ENCODE data around the gene ABI3BP. TPM values are rescaled to one million over a fixed set of nuclear protein-coding genes. Genes with fewer than 3 reads are reported as not detected.

Gene ABI3BP
- total RNA-seq, 1 experiment from 2014 or later = 0.28 TPM

- Histone ChIP-seq H3K14ac (ENCODE audit: insufficient read depth, low read length) (no peak overlapping the region), H2AFZ (ENCODE audit: low read length) (no peak overlapping the region), H2BK15ac (ENCODE audit: low read depth, low read length) (no peak overlapping the region), H3K4me2 (ENCODE audit: insufficient read depth, insufficient read length, low read length) (no peak overlapping the region), H3K23ac (ENCODE audit: insufficient read length, low read depth, low read length) (no peak overlapping the region), H3K4me1 (ENCODE audit: insufficient read depth, low read length) (no peaks in the 10 kb centered on the region; the same call in 1 of the 2 replicates), H2AK5ac (ENCODE audit: insufficient read length, low read length) (no peak overlapping the region), H3K56ac (ENCODE audit: insufficient read length, low read depth, low read length) (no peak overlapping the region), H3K79me2 (ENCODE audit: insufficient read depth, low read length) (no peaks in the 10 kb centered on the region), H4K91ac (ENCODE audit: insufficient read length, low read depth, low read length) (no peak overlapping the region), H4K20me1 (ENCODE audit: control insufficient read depth, insufficient read depth, insufficient read length) (no peaks in the 10 kb centered on the region), H3K79me1 (ENCODE audit: insufficient read depth, low read depth, low read length, poor library complexity, severe bottlenecking) (no peaks in the 10 kb centered on the region), H3K18ac (ENCODE audit: insufficient read length, low read depth, low read length) (no peak overlapping the region), H2BK120ac (ENCODE audit: low read depth, low read length, poor library complexity, severe bottlenecking) (no peak overlapping the region), H3K23me2 (ENCODE audit: insufficient read length, low read depth, low read length, poor library complexity, severe bottlenecking) (no peaks in the 10 kb centered on the region), H4K8ac (replicated peaks; ENCODE audit: insufficient read length, low read depth, low read length) (no peak overlapping the region), H3K9ac (ENCODE audit: extremely low read depth, insufficient read length, low read length) (no peak overlapping the region), H2BK12ac (ENCODE audit: insufficient read length, low read depth, low read length) (no peak overlapping the region), H3K27me3 (ENCODE audit: insufficient read depth, low read length) (no peaks in the 10 kb centered on the region), H3K4ac (ENCODE audit: low read depth, low read length) (no peak overlapping the region), H4K5ac (ENCODE audit: insufficient read length, low read depth, low read length) (no peak overlapping the region), H3T11ph (ENCODE audit: low read length) (no peak overlapping the region), H3K9me3 (ENCODE audit: control insufficient read depth, low read depth, low read length) (no peaks in the 10 kb centered on the region), H2BK5ac (ENCODE audit: insufficient read length, low read length) (no peak overlapping the region), H3K27ac (ENCODE audit: insufficient read length, low read depth, low read length) (no peak overlapping the region), H2BK20ac (ENCODE audit: low read depth, low read length, poor library complexity, severe bottlenecking) (no peak overlapping the region)
- Mint-ChIP-seq H3K4me1 (peaks cover 11 to 16% of the 10 kb centered on the region in 2 experiments), H3K9me3 (no peaks in the 10 kb centered on the region), H3K36me3 (ENCODE audit: insufficient read depth in 1 of 3, low read depth in 3 of 3) (no peaks in the 10 kb centered on the region), H3K4me3 (no peak overlapping the region), H3K27ac (no peak overlapping the region), H3K27me3 (ENCODE audit: low read depth) (no peaks in the 10 kb centered on the region; the same call in 1 of the 2 replicates)
- TF ChIP-seq, protein P1, sequence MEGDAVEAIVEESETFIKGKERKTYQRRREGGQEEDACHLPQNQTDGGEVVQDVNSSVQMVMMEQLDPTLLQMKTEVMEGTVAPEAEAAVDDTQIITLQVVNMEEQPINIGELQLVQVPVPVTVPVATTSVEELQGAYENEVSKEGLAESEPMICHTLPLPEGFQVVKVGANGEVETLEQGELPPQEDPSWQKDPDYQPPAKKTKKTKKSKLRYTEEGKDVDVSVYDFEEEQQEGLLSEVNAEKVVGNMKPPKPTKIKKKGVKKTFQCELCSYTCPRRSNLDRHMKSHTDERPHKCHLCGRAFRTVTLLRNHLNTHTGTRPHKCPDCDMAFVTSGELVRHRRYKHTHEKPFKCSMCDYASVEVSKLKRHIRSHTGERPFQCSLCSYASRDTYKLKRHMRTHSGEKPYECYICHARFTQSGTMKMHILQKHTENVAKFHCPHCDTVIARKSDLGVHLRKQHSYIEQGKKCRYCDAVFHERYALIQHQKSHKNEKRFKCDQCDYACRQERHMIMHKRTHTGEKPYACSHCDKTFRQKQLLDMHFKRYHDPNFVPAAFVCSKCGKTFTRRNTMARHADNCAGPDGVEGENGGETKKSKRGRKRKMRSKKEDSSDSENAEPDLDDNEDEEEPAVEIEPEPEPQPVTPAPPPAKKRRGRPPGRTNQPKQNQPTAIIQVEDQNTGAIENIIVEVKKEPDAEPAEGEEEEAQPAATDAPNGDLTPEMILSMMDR (conservative IDR thresholded peaks at IDR 0.05) = no peak
- no CpG with 5 or more reads among the region's 1 CpG for WGBS (ENCODE audit: extremely low coverage, insufficient read length, low lambda C conversion rate)
- DNase-seq = no peak
Measured at GRCh38 chr3:100936931-100937330, 56.3 kb downstream of the ABI3BP start.

Data from H9 (cell line).